ENCODE measurements around the gene NR2F1-AS1. TPM values are rescaled to one million over a fixed set of nuclear protein-coding genes. Genes with fewer than 3 reads are reported as not detected.
A peak's percentile ranks its signal among the peaks of the same experiment; 100 is the strongest.

NR2F1-AS1 gene
- polyA plus RNA-seq, 2 of the 4 experiments (the other 2 are of a cell fraction), result 5.5 to 8.3 TPM

- TF ChIP-seq RNF2 (IDR thresholded peaks at IDR 0.05; ENCODE audit: borderline replicate concordance, low read depth), result peak; percentile 30; the same call in 1 of the 2 replicates
- TF ChIP-seq SREBF2 (IDR thresholded peaks at IDR 0.05), result no peak
- TF ChIP-seq CBX8 (IDR thresholded peaks at IDR 0.05), result peak; percentile 97
- no peak for TF ChIP-seq MYC (IDR thresholded peaks at IDR 0.05; ENCODE audit: borderline replicate concordance, low read length)
- Histone ChIP-seq H3K4me1 (peaks cover 19% of the 10 kb centered on the region; the same call in 2 of the 3 replicates), H3K4me3 (no peak overlapping the region), H3K9me3 (no peaks in the 10 kb centered on the region), H3K4me2 (no peak overlapping the region), H3K27ac (no peak overlapping the region)
- 38% methylated on average over 17 of the region's 17 CpGs for WGBS (ENCODE audit: missing lambda C conversion rate)
- no peak for FAIRE-seq
- ATAC-seq, result no peak
- ChIA-PET POLR2A (no interaction called here), CTCF (interaction anchor here (1.2 kb wide), 1 partner anchor 190 kb away, joined by 4 read pairs; no protein-coding TSS in a partner anchor)
- DNase-seq (ENCODE audit: low read depth in 1 of 2, low spot score in 1 of 2), result no peak
Observed at GRCh38 chr5:93610581-93611272, 29.7 kb upstream of the NR2F1-AS1 start.

GRCh38 chr5:93609762-93610161, 28.7 kb upstream of the NR2F1-AS1 start:
- Histone ChIP-seq H3K27ac (no peak overlapping the region), H3K4me1 (peaks cover 19% of the 10 kb centered on the region; the same call in 2 of the 3 replicates), H3K4me3 (no peak overlapping the region), H3K9me3 (no peaks in the 10 kb centered on the region), H3K4me2 (no peak overlapping the region)
- ATAC-seq, result no peak
- no peak for TF ChIP-seq CTCF (IDR thresholded peaks at IDR 0.05)
- no peak for TF ChIP-seq RCOR1 (IDR thresholded peaks at IDR 0.05; ENCODE audit: low read depth, low read length)
- TF ChIP-seq CBX8 (IDR thresholded peaks at IDR 0.05), result 0 out of 2 replicates have a peak, but pooled peaks have one; percentile 64
- TF ChIP-seq CHD2 (IDR thresholded peaks at IDR 0.05; ENCODE audit: low read length, partially characterized antibody), result no peak
- POLR2A ChIA-PET, result no interaction called here
- WGBS (ENCODE audit: missing lambda C conversion rate), result 45% methylated on average over 7 of the region's 7 CpGs
- CTCF ChIA-PET, result interaction anchor here (3.5 kb wide), 1 partner anchor 191 kb away, joined by 25 read pairs; no protein-coding TSS in a partner anchor
- no peak for FAIRE-seq
- no peak for DNase-seq (ENCODE audit: low read depth in 1 of 2, low spot score in 1 of 2)

- Histone ChIP-seq H3K9me3 (no peaks in the 10 kb centered on the region), H3K4me1 (peaks cover 19% of the 10 kb centered on the region; the same call in 2 of the 3 replicates), H3K4me2 (no peak overlapping the region), H3K4me3 (no peak overlapping the region), H3K27ac (no peak overlapping the region)
- no peak for DNase-seq (ENCODE audit: low read depth in 1 of 2, low spot score in 1 of 2)
- WGBS (ENCODE audit: missing lambda C conversion rate), result 56% methylated on average over 4 of the region's 4 CpGs
- FAIRE-seq, result no peak
- ATAC-seq, result no peak
- ChIA-PET POLR2A (interaction anchor here (0.8 kb wide), 1 partner anchor 1967 kb away, joined by 4 read pairs; no protein-coding TSS in a partner anchor), CTCF (interaction anchor here (0.6 to 3.5 kb wide), 9 partner anchors 9 to 744 kb away, joined by 3 to 25 read pairs (median 9); partner anchors contain the start of genes NR2F1 and POU5F2)
- TF ChIP-seq EHMT2 (IDR thresholded peaks at IDR 0.05; ENCODE audit: low read depth), result no peak
- no peak for TF ChIP-seq RNF2 (IDR thresholded peaks at IDR 0.05; ENCODE audit: borderline replicate concordance, low read depth)
- no peak for TF ChIP-seq CBX8 (IDR thresholded peaks at IDR 0.05)
- TF ChIP-seq RAD21 (conservative IDR thresholded peaks at IDR 0.05 in 1 of 2, IDR thresholded peaks at IDR 0.05 in 1 of 2), result no peak
- TF ChIP-seq JUN (IDR thresholded peaks at IDR 0.05), result no peak
- TF ChIP-seq FOSB (CRISPR knock-in tag; IDR thresholded peaks at IDR 0.05), result no peak
- no peak for TF ChIP-seq ELK1 (IDR thresholded peaks at IDR 0.05; ENCODE audit: low read depth, low read length)
- no peak for TF ChIP-seq CHD2 (IDR thresholded peaks at IDR 0.05; ENCODE audit: low read length, partially characterized antibody)
Observed at GRCh38 chr5:93608855-93609254, 27.8 kb upstream of the NR2F1-AS1 start.

All from A549 (cell line).